Neuronal stem cell (in vitro differentiated cells): ENCODE measurements around the gene WDR38.

Experiments
- DNase-seq: peaks from one replicate; pipeline ENCODE4 v3.0.0-alpha.2; 2013; ENCODE audit warnings: low spot score
- H2AFZ ChIP-seq: one replicate; pipeline ENCODE4 v1.6.1; 2013; ENCODE audit warnings: mild to moderate bottlenecking, low read length, inconsistent platforms
- H2AK5ac ChIP-seq: 2 replicates; pipeline ENCODE4 v1.6.1; 2013; ENCODE audit warnings: low read depth, mild to moderate bottlenecking, inconsistent platforms, low read length, moderate library complexity, mixed read lengths
- H2BK120ac ChIP-seq: 2 replicates; pipeline ENCODE4 v1.6.1; 2013; ENCODE audit warnings: low read depth, mild to moderate bottlenecking, inconsistent platforms, low read length, moderate library complexity, mixed read lengths
- H2BK12ac ChIP-seq: one replicate; pipeline ENCODE4 v1.6.1; 2013; ENCODE audit warnings: low read length, inconsistent platforms
- H2BK15ac ChIP-seq: 2 replicates; pipeline ENCODE4 v1.6.1; 2013; ENCODE audit warnings: mild to moderate bottlenecking, low read length, inconsistent platforms, mixed read lengths
- H2BK5ac ChIP-seq: one replicate; pipeline ENCODE4 v1.6.1; 2013; ENCODE audit warnings: inconsistent platforms, mild to moderate bottlenecking, low read length, moderate library complexity
- H3K14ac ChIP-seq: one replicate; pipeline ENCODE4 v1.6.1; 2013; ENCODE audit warnings: low read length, inconsistent platforms
- H3K18ac ChIP-seq: 2 replicates; pipeline ENCODE4 v1.6.1; 2013; ENCODE audit warnings: low read length, inconsistent platforms
- H3K23ac ChIP-seq: 2 replicates; pipeline ENCODE4 v1.6.1; 2013; ENCODE audit warnings: low read depth, mild to moderate bottlenecking, mixed read lengths, low read length, inconsistent platforms; ENCODE audit not compliant: poor library complexity
- H3K27ac ChIP-seq: replicated peaks from 3 replicates; pipeline ENCODE4 v1.5.1; 2013; ENCODE audit warnings: low read length, inconsistent platforms
- H3K27me3 ChIP-seq, 3 experiments: 2 replicates each; pipeline ENCODE4 v1.6.1; 2013; ENCODE audit warnings: low read length in 3 of 3, mild to moderate bottlenecking in 2 of 3, inconsistent platforms in 1 of 3, low read depth in 1 of 3, mixed read lengths in 1 of 3, moderate library complexity in 1 of 3; ENCODE audit not compliant: control insufficient read depth in 3 of 3, insufficient read depth in 3 of 3
- H3K36me3 ChIP-seq, 2 donors: replicated peaks in 1 of 2; 2 replicates each; pipeline ENCODE4 v1.6.1; 2013; ENCODE audit warnings: low read length in 2 of 2; ENCODE audit not compliant: control insufficient read depth in 2 of 2, insufficient read depth in 2 of 2
- H3K4ac ChIP-seq: 2 replicates; pipeline ENCODE4 v1.6.1; 2013; ENCODE audit warnings: inconsistent platforms, mild to moderate bottlenecking, low read length, moderate library complexity
- H3K4me1 ChIP-seq, 2 donors: 1 replicate in 1 of 2; 2 replicates in 1 of 2; pipeline ENCODE4 v1.6.1; 2013; ENCODE audit warnings: low read length in 2 of 2, low read depth in 1 of 2; ENCODE audit not compliant: control insufficient read depth in 2 of 2, insufficient read depth in 1 of 2
- H3K4me2 ChIP-seq: one replicate; pipeline ENCODE4 v1.6.1; 2013; ENCODE audit warnings: mild to moderate bottlenecking, low read length, inconsistent platforms; ENCODE audit not compliant: insufficient read depth, poor library complexity, severe bottlenecking
- H3K4me3 ChIP-seq, 2 donors: 2 replicates each; pipeline ENCODE4 v1.5.1; 2013; ENCODE audit warnings: low read length in 2 of 2, mild to moderate bottlenecking in 2 of 2, inconsistent platforms in 1 of 2, moderate library complexity in 1 of 2
- H3K79me1 ChIP-seq: one replicate; pipeline ENCODE4 v1.6.1; 2013; ENCODE audit warnings: low read depth, mild to moderate bottlenecking, inconsistent platforms, low read length, moderate library complexity
- H3K9ac ChIP-seq: one replicate; pipeline ENCODE4 v1.6.1; 2013; ENCODE audit warnings: mild to moderate bottlenecking, low read depth, low read length, inconsistent platforms; ENCODE audit not compliant: poor library complexity
- H3K9me3 ChIP-seq, 2 donors: replicated peaks in 1 of 2; 2 replicates each; pipeline versions ENCODE3 to v1.6.1; 2013; ENCODE audit warnings: low read length in 2 of 2, mild to moderate bottlenecking in 2 of 2, inconsistent platforms in 1 of 2, low read depth in 1 of 2, mixed read lengths in 1 of 2, moderate library complexity in 1 of 2; ENCODE audit not compliant: control insufficient read depth in 2 of 2, insufficient read depth in 1 of 2
- H4K8ac ChIP-seq: one replicate; pipeline ENCODE4 v1.6.1; 2013; ENCODE audit warnings: low read depth, mild to moderate bottlenecking, inconsistent platforms, low read length, moderate library complexity
- H4K91ac ChIP-seq: one replicate; pipeline ENCODE4 v1.6.1; 2013; ENCODE audit warnings: low read length, low read depth, mild to moderate bottlenecking, inconsistent platforms; ENCODE audit not compliant: poor library complexity
- WGBS, 2 donors: extraction: QIAGEN DNeasy Blood & Tissue Kit; methylation state at CpG; one replicate each; pipeline ENCODE4 v1.1.7; 2013; ENCODE audit warnings: missing lambda C conversion rate in 2 of 2, mixed read lengths in 1 of 2; ENCODE audit not compliant: insufficient read length in 2 of 2, insufficient replicate concordance in 1 of 2; ENCODE audit errors: extremely low coverage in 2 of 2; 5-methylcytosine and 5-hydroxymethylcytosine counted together

WDR38 gene

DNA sequence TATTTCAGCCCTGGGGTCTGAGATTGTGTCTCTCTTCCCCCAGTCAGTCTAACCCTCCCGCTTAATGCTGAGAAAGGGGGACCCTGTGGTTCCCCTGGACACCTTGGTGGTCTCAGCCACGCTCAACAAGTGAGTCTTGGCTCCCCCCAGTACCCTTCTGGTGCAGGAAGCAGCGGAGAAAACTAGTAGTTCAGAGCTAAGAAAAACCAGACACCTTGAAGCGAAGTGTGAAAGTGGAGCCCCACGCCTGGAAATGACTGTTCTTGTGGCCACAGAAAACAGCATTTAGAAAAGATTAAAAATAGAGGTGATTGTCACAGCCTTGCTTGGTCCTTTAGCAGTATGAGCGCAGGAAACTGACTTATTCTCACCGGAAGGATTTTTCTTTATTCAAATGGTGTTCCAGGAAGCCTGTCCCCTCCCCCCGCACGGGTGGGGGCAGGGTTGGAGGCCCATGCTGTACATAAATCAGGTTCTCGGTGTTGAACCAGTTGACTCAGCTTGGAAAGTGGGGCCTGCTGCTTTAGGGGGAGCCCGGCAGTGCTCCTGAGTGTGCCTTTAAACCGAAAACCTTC, 16.8 kb downstream of the WDR38 start:
- peak overlapping the region; percentile 85 to 100 for H3K4me3 ChIP-seq
- H3K23ac ChIP-seq = no peak overlapping the region
- H2BK15ac ChIP-seq = no peak overlapping the region
- peak overlapping the region; percentile 91 for H2BK5ac ChIP-seq
- peaks cover 14% of the 10 kb centered on the region for H3K79me1 ChIP-seq
- no peaks in the 10 kb centered on the region for H3K27me3 ChIP-seq
- H3K9me3 ChIP-seq = no peaks in the 10 kb centered on the region
- peak overlapping the region; percentile 95 for H3K4me2 ChIP-seq
- peak overlapping the region; percentile 90 for H2AFZ ChIP-seq
- peak overlapping the region; percentile 81 for H2AK5ac ChIP-seq
- DNase-seq = no peak
- H3K36me3 ChIP-seq = peaks cover 19 to 43% of the 10 kb centered on the region in 2 donors
- no peak overlapping the region for H3K4ac ChIP-seq
- no peak overlapping the region for H3K14ac ChIP-seq
- H4K91ac ChIP-seq = no peak overlapping the region
- H2BK12ac ChIP-seq = no peak overlapping the region
- no peak overlapping the region for H2BK120ac ChIP-seq
- no CpG with 5 or more reads among the region's 12 CpGs for WGBS, 2 donors
- no peak overlapping the region for H4K8ac ChIP-seq
- no peak overlapping the region for H3K27ac ChIP-seq
- H3K9ac ChIP-seq = peak overlapping the region; percentile 97
- H3K4me1 ChIP-seq = peaks cover 10 to 11% of the 10 kb centered on the region in 2 donors
- H3K18ac ChIP-seq = no peak overlapping the region

DNA sequence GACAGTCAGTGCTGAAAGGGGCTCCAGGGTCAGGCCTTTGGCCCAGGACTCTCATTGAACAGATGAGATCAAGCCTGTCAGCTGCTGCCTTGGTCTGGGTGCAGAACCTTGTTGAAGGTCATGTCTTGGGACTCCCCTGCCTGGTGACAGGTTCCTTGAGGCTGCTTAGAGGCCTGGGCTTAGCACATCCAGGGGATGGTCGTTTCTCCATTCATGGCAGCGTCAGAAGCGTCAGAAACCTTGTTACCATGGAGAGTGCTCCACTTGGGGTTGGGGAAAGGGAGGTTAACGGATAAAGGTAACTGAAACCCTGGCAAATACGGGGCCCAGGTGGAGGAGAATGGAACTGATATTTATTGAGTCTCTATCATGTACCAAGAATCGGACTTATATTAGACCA, 17.5 kb downstream of the WDR38 start:
- H2AK5ac ChIP-seq = no peak overlapping the region
- peaks cover 14% of the 10 kb centered on the region for H3K79me1 ChIP-seq
- H3K4me2 ChIP-seq = peak overlapping the region; percentile 95
- H4K8ac ChIP-seq = no peak overlapping the region
- H2BK15ac ChIP-seq = no peak overlapping the region
- no peak overlapping the region for H3K14ac ChIP-seq
- no peak overlapping the region for H2AFZ ChIP-seq
- H2BK12ac ChIP-seq = no peak overlapping the region
- H3K27me3 ChIP-seq = no peaks in the 10 kb centered on the region
- H3K4me1 ChIP-seq = peaks cover 10 to 11% of the 10 kb centered on the region in 2 donors
- H3K4ac ChIP-seq = no peak overlapping the region
- no peak overlapping the region for H3K9ac ChIP-seq
- no peak overlapping the region for H3K23ac ChIP-seq
- peak overlapping the region in 1 of 2 donors; percentile 85 for H3K4me3 ChIP-seq
- H4K91ac ChIP-seq = no peak overlapping the region
- no peak overlapping the region for H3K27ac ChIP-seq
- H3K9me3 ChIP-seq = no peaks in the 10 kb centered on the region
- H3K36me3 ChIP-seq = peaks cover 25 to 50% of the 10 kb centered on the region in 2 donors
- WGBS, 2 donors = no CpG with 5 or more reads among the region's 6 CpGs
- H2BK5ac ChIP-seq = no peak overlapping the region
- no peak overlapping the region for H2BK120ac ChIP-seq
- no peak overlapping the region for H3K18ac ChIP-seq
- DNase-seq = no peak

DNA sequence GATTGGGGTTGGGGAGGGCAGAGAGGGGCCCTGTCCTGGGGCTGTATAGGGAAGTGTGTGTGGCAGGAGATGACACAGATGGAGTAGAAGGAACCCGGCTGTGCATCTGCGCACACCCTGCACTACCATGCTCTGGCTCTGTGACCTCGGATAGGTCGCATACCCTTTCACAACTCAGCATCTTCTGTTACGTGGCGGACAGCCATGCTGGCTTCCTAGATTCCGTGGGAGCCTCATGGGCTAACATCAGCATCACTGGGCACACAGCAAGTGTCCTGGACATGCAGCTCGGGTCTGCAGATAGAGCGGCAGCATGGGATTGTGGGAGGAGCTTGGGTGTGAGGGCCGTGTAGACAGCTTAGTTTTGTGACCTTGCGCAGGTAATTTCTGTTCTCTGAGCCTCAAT, 17.9 kb downstream of the WDR38 start:
- H3K23ac ChIP-seq = no peak overlapping the region
- no peak overlapping the region for H3K9ac ChIP-seq
- no peak overlapping the region for H4K8ac ChIP-seq
- no peak overlapping the region for H3K4me2 ChIP-seq
- H3K36me3 ChIP-seq = peaks cover 28 to 54% of the 10 kb centered on the region in 2 donors
- DNase-seq = no peak
- H3K9me3 ChIP-seq = no peaks in the 10 kb centered on the region
- H3K27ac ChIP-seq = no peak overlapping the region
- WGBS, 2 donors = no CpG with 5 or more reads among the region's 11 CpGs
- no peak overlapping the region for H2BK5ac ChIP-seq
- H2BK15ac ChIP-seq = no peak overlapping the region
- H2BK120ac ChIP-seq = no peak overlapping the region
- no peak overlapping the region for H4K91ac ChIP-seq
- no peak overlapping the region for H3K14ac ChIP-seq
- no peak overlapping the region for H2BK12ac ChIP-seq
- no peak overlapping the region for H3K4ac ChIP-seq
- no peak overlapping the region for H2AFZ ChIP-seq
- H3K4me3 ChIP-seq = peak overlapping the region; percentile 40 to 85
- no peaks in the 10 kb centered on the region for H3K27me3 ChIP-seq
- peaks cover 14% of the 10 kb centered on the region for H3K79me1 ChIP-seq
- peaks cover 10 to 11% of the 10 kb centered on the region in 2 donors for H3K4me1 ChIP-seq
- H3K18ac ChIP-seq = no peak overlapping the region
- no peak overlapping the region for H2AK5ac ChIP-seq

DNA sequence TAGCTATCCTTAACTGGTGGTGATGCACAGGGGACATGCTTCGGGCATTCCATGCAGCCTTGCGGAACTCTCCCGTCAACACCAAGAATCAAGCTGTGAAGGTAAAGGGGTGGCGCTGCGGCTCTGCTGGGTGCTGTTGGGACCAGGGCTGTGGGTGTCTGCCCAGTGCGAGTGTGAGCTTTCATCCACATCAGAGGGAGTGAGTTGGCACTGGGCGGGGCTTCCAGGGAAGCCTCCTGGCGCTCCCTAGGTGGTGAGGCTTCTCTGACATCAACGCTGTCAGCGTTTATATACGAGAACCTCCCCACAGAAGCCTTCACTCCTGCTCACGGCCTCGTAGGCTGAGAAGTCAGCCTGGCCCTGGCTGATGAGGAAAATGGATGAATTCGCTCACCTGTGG, 20.4 kb downstream of the WDR38 start:
- no CpG with 5 or more reads among the region's 14 CpGs for WGBS, 2 donors
- Histone ChIP-seq H3K4me3 (peak overlapping the region in 1 of 2 donors; percentile 67), H3K27ac (no peak overlapping the region), H3K14ac (no peak overlapping the region), H2AFZ (no peak overlapping the region), H3K4ac (no peak overlapping the region), H3K79me1 (peaks cover 11% of the 10 kb centered on the region), H3K18ac (no peak overlapping the region), H3K4me1 (peaks cover 9 to 10% of the 10 kb centered on the region in 2 donors), H2BK5ac (no peak overlapping the region), H3K4me2 (no peak overlapping the region), H3K27me3 (no peaks in the 10 kb centered on the region), H2BK15ac (no peak overlapping the region), H3K36me3 (peaks cover 34 to 79% of the 10 kb centered on the region in 2 donors), H2AK5ac (no peak overlapping the region), H2BK12ac (no peak overlapping the region), H2BK120ac (no peak overlapping the region), H4K91ac (no peak overlapping the region), H3K9me3 (no peaks in the 10 kb centered on the region), H4K8ac (no peak overlapping the region), H3K23ac (no peak overlapping the region), H3K9ac (no peak overlapping the region)
- DNase-seq = no peak
